Epithelial cell of proximal tubule (primary cell): ENCODE measurements around the gene ARHGDIB. TPM values are rescaled to one million over a fixed set of nuclear protein-coding genes. Genes with fewer than 3 reads are reported as not detected.

Experiments used
- DNase-seq: peaks from one replicate; pipeline ENCODE4 v3.0.0-alpha.2; 2011; ENCODE audit warnings: low read depth
- H3K4me3 ChIP-seq: 2 replicates; pipeline ENCODE4 v1.5.1; 2011; ENCODE audit warnings: low read depth, mild to moderate bottlenecking, low read length
- CTCF ChIP-seq: conservative IDR thresholded peaks from 2 replicates; pipeline ENCODE4 v1.5.1; 2012; ENCODE audit warnings: low read depth, mild to moderate bottlenecking, low read length
- total RNA-seq: library from RNA; depleted of rRNA; stranded (reverse); fragments of >200 nt; gene quantifications from 2 replicates; pipeline ENCODE4 v1.2.3, GENCODE V29; 2015

The ARHGDIB gene
- total RNA-seq, 1 donor from 2014 or later = 23.9 TPM

GRCh38 chr12:14952299-14952921, 9.0 kb downstream of the ARHGDIB start:
- no peak overlapping the region for H3K4me3 ChIP-seq

GRCh38 chr12:14951851-14952250, 9.6 kb downstream of the ARHGDIB start:
- DNase-seq = no peak
- no peak for TF ChIP-seq CTCF
- H3K4me3 ChIP-seq = no peak overlapping the region

More at GRCh38 chr12:14952299-14952921, 9.0 kb downstream of the ARHGDIB start:
- DNase-seq = peak; percentile 96
- TF ChIP-seq CTCF = no peak

GRCh38 chr12:14950982-14951746, 10.2 kb downstream of the ARHGDIB start:
- DNase-seq = peak; percentile 52
- no peak for TF ChIP-seq CTCF
- H3K4me3 ChIP-seq = no peak overlapping the region

GRCh38 chr12:14950421-14950820, 11.0 kb downstream of the ARHGDIB start:
- H3K4me3 ChIP-seq = no peak overlapping the region
- TF ChIP-seq CTCF = no peak
- DNase-seq = no peak

- TF ChIP-seq CTCF = no peak
- H3K4me3 ChIP-seq = no peak overlapping the region
- DNase-seq = no peak
Observed at GRCh38 chr12:14949631-14950030, 11.8 kb downstream of the ARHGDIB start.

- H3K4me3 ChIP-seq = peak overlapping the region; percentile 34
- no peak for TF ChIP-seq CTCF
- peak; percentile 95 for DNase-seq
Observed at GRCh38 chr12:14948672-14949071, 12.7 kb downstream of the ARHGDIB start.
